Measurements from ENCODE around the gene MASTL. TPM values are rescaled to one million over a fixed set of nuclear protein-coding genes. Genes with fewer than 3 reads are reported as not detected.
"Not testable (repeated sequence)": the region's sequence is repeated elsewhere in the genome, so short reads cannot be mapped to it uniquely, and the experiment has no call there.

The MASTL gene
- polyA plus RNA-seq (2013, experiment 1 of 2; ENCODE audit: insufficient read length) = 8.3 TPM
- 8.9 TPM for polyA plus RNA-seq (2013, experiment 2 of 2; ENCODE audit: insufficient read length)

DNA sequence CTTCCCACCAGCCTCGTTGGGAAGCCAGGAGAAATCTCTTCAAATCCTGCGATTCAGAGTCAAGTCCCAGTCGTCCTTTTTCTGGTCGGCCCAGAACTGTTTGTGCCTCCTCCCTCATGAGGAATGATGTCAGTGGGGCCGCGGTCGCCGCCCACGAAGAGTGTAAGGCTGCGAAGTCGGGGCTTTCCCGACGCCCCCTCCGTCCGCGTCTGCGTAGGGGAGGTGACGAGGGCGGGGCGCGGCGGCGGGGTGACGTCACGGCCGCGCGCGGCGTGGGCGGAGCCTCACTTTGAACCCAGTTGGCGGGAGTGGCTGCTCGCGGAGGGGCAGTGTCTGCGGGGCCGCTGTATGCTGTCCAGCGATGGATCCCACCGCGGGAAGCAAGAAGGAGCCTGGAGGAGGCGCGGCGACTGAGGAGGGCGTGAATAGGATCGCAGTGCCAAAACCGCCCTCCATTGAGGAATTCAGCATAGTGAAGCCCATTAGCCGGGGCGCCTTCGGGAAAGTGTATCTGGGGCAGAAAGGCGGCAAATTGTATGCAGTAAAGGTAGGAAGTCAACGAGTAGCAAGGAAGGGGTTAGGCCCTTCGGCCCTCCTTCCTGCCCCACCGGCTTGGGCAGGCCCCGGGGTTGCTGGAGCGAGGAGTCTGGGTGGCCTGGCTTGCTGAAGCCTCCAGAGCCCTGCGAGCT is at the start of gene MASTL:
Gene MASTL, plus strand, starts transcription at position 287 of the 689 bp plus-strand sequence. Its CDS starts 75 bp downstream, at position 362.
- DNase-seq = peak; percentile 96

DNA sequence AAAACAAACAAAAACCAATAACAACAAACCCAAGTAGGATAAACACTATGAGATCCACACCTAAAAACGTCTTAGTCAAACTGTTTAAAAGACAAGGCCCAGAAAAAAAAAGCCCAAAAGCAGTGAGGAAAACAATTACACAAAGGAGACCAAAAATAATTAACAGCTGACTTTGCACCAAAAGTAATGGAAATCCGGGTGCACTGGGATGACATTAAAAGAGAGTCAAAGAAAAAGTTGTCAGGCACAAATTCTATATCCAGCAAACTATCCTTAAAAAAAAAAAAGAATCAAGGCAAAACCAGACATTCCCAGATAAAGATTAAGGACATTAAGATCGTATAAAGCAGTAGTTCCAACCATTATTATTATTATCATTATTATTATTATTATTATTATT is 47.0 kb upstream of the MASTL start:
- no peak for DNase-seq

DNA sequence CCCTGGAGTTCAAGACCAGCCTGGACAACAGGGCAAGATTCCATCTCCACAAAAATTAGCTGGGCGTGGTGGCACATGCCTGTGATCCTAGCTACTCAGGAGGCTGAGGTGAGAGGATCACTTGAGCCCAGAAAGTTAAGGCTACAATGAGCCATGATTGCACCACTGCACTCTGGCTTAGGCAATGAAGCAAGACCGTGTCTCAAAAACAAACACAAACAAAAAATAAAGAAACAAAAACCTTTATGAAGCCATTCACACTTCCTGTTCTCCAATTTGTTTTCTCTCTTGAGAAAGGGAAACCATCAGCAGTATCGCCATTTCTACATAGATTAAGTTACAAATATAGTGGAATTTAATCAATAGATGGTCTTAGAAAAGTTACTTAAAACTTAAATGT is 20.8 kb upstream of the MASTL start:
- no peak for DNase-seq

DNA sequence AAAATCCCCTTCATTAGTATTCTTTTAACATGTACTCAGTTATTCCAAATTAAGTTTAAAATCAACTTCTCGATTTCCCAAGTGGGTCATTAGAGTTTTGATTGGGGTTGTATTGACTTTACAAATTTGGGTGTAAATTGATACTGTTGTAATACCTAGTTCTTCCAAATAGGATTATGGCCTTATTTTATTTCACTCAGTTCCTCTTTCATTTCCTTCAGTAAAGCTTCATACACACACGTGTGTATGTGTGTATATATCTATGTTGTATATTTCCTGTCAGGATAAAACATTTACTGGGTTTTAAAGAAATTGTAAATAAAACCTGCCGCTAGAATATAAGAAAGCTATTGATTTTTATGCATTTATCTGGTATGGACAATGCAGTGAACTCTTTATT is 16.9 kb upstream of the MASTL start:
- no peak for DNase-seq

DNA sequence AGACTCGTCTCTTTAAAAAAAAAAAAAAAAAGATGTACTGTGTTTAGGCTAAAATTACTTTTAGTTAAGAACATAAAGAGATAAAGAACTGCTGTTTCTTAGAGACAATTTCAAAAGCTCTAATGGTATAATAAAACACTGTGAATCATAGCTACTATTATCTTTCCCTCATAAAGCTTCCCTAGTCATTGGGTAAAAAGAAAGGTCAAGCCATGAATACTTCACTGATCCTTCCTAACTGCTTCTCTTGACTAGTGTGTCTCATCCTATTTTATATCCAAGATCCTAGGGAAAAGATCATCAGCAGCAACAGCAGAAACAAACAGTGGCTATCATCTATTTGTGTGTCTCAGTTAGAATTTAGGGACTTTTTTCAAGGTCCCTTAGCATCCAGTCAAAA is 11.5 kb upstream of the MASTL start:
- no peak for DNase-seq

GRCh38 chr10:27145937-27146336 is 9.2 kb upstream of the MASTL start:
- no peak for DNase-seq

DNA sequence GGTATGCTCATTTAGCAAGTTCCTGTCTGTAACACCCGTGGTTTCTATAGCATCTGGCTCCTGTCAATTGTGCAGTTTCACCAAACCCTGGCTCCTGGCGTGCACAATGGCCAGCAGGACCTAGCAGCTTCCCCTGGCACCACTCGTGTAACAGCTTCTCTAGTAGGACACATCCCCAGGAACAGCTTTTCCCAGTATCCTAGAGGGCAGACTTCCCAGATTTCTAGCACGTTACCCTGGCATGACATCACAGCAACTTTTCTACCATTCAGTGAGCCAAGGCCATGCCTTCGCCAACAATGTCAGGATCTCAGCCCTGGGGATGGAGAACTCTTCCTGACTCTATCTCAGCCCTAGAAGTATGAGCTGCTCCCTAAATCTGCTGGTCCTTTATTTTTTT is 7.5 kb upstream of the MASTL start:
- DNase-seq = no peak

DNA sequence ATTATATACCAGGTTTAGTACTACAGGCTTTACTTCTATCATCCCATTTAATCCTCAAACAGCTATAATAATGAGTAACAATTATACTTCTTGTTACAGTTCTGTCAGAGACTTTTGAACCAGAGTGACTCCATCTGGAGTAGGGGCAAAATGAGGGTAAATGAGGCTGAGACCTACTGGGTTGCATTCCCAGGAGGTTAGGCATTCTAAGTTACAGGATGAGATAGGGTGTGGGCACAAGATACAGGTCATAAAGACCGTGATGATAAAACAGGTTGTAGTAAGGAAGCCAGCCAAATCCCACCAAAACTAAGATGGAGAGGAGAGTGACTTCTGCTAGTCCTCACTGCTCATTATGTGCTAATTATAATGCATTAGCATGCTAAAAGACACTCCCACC is 4.9 kb upstream of the MASTL start:
- DNase-seq = no peak

GRCh38 chr10:27152687-27153086 is 2.5 kb upstream of the MASTL start:
- DNase-seq = no peak

DNA sequence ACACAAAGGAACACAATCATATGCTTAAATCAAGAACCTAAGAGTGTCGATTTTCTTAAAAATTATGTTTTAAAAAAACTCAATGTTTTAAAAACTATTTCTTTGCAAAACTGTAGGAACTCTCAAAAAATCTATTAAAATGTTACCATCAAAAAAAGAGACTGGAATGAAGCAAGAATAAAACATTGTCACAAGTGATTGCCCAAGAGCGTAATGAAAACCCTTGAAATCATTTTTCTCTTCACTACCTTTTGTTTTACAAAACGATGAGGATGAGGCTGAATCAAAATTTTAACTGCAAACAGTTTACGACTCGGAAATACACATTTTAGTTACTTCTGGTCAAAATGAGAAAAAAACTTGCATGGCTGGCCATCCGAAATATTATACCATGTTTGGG is 1.8 kb upstream of the MASTL start:
- DNase-seq = no peak

DNA sequence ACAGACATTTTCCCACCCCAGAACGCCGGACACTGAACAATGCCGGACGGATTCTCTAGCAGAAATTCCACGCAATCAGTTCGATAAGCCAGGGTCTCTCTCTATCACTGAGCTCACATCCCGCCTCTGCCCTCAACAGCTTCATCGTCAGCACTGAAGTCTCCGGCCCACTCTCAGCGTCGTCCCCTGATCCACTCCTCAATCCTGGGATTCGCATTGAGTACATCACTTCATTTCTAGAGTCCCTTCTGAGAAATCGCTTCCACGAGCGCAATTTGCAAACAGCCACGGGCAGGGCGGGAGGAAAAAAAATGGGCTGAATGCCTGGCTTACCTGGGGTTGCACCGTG is 1.3 kb upstream of the MASTL start:
- peak; percentile 11 for DNase-seq

DNA sequence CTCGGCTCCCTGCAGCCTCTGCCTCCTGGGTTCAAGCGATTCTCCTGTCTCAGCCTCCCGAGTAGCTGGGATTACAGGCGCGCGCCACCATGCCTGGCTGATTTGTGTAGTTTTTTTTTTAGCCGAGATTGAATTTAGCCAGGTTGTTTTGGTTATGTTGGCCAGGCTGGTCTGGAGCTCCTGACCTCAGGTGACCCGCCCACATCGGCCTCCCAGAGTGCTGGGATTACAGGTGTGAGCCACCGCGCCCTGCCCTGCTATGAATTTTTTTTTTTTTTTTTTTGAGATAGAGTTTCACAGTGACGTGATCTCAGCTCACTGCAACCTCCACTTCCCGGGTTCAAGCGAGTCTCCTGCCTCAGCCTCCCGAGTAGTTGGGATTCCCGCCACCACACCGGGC is 1.4 kb downstream of the MASTL start:
- DNase-seq = not testable (repeated sequence)

DNA sequence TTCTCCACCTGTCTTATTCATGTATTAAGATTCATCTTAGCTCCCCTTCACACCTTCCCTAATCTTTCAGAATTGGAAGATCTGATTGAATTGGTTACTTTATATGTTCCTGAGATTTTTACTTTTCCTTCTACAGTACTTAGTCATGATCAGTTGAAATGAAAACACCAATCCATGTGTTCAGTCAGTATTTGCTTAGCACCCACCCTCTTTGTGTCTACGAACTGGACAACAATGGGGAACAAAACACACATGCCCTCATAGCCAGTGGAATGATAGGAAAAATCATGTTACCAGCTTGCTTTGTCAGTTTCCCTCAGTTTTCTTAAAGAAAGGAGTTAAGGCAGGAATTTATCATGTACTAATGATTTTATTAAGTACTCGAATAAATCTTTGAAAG is 2.0 kb downstream of the MASTL start:
- no peak for DNase-seq

- DNase-seq = no peak
Observed at GRCh38 chr10:27158421-27158820, 3.3 kb downstream of the MASTL start.

GRCh38 chr10:27169849-27170248 is 14.7 kb downstream of the MASTL start:
- DNase-seq = no peak

- DNase-seq = no peak
Observed at GRCh38 chr10:27188259-27188658, 33.1 kb downstream of the MASTL start.

DNA sequence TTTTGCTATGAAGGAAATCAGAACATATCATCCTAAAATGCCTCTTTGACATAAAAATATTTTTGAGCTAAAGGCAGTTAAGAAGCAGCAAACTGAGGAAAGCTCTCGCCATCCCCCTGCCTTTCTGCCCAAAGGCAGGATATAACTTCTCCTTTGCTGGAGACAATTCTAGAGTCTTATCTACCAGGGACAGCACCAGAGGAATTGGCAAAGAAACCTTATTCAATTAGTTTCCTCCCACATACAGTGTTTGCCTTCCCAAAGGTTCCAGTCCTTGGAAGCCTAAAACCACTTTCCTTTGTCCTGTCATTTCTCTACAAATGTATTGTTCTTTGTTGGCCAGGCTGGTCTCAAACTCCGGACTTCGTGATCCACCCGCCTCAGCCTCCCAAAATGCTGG is 33.7 kb downstream of the MASTL start:
- DNase-seq = no peak

GRCh38 chr10:27190508-27190907 is 35.4 kb downstream of the MASTL start:
- no peak for DNase-seq

DNA sequence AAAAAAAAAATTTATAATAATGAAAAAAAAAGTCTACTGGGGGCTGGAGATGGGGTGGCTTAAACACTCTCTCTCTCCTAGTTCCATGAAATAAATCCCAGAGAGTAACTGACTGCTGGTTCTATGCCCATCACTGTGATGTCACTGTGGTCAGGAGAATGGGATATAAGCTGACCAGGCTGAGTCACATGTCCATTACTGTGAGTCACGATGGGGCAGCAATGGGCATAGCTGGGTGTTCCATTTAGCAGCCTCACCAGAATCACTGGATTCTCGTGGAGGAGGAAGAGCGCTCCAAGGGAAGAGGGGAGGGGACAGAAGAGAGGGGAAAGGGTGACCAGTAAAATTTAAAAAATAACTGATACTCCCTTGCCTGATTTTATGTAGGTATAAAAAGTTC is 37.1 kb downstream of the MASTL start:
- DNase-seq = peak; percentile 77

- no peak for DNase-seq
Observed at GRCh38 chr10:27197980-27198620, 42.9 kb downstream of the MASTL start.

DNA sequence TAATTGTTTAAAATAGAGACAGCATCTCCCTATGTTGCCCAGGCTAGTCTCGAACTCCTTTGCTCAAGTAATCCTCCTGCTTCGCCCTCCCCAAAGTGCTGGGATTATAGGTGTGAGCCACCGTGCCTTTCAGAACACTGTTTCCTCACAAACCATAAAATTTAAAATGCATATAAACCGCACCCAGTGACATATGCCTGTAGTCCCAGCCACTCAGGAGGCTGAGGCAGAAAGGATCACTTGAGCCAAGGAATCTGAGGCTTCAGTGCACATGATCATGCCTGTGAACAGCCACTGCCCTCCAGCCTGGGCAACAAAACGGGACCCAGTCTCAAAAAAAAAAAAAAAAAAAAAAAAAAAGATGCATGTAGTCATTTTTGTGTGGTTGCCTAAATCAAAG is 48.7 kb downstream of the MASTL start:
- no peak for DNase-seq

DNA sequence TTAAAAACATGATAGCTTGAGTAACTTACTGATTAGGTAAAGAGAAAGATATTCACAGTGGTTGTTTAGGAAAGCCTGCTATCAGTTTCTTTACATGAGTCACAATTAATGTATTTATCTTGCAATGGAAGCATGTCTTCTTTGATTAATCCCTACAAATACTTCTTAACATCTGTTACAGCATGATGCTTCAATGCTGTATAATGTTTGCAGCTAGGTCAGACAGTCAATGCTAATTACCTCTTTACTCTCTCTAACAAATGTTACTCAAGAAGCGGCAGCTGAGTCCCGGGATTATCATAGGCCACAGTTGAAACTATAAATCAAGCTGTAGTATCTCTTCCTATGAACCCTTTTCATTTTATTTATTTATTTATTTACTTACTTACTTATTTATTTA is 52.2 kb downstream of the MASTL start:
- no peak for DNase-seq

DNA sequence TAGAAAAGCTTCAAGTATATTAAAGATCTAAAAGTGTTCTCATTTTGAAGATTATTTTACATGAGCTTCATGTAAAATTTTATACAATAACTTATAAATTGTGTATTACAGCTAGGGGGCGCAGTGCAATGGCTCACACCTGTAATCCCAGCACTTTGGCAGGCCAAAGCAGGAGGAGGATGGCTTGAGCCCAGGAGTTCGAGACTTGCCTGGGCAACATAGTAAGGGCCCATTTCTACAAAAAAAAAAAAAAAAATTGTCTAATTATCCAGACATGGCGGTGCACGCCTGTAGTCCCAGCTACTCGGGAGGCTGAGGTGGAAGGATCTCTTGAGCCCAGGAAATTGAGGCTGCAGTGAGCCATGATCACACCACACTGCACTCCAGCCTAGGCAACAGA is 68.8 kb downstream of the MASTL start:
- DNase-seq = peak; percentile 46

GRCh38 chr10:27225011-27225590 is 69.9 kb downstream of the MASTL start:
- DNase-seq = no peak
